NCI-H2196 (cell line): ENCODE data around the gene KIFC3.
"Not testable (repeated sequence)": the region's sequence is repeated elsewhere in the genome, so short reads cannot be mapped to it uniquely, and the experiment has no call there.

Experiments
- DNase-seq: peaks from one replicate; lab custom pipeline; 2025; ENCODE audit not compliant: unreplicated experiment; lab: John Stamatoyannopoulos, UW

KIFC3 gene

GRCh38 chr16:57788252-57788841, 13.9 kb downstream of the KIFC3 start:
- no peak for DNase-seq

GRCh38 chr16:57787519-57787905, 14.8 kb downstream of the KIFC3 start:
- DNase-seq: no peak

- DNase-seq: no peak
Observed at GRCh38 chr16:57786632-57787518, 15.4 kb downstream of the KIFC3 start.

- DNase-seq: no peak
Observed at GRCh38 chr16:57785924-57786323, 16.4 kb downstream of the KIFC3 start.

GRCh38 chr16:57785385-57785784, 16.9 kb downstream of the KIFC3 start:
- DNase-seq: no peak

GRCh38 chr16:57784334-57784733, 18.0 kb downstream of the KIFC3 start:
- no peak for DNase-seq

- DNase-seq: no peak
Observed at GRCh38 chr16:57783883-57784282, 18.4 kb downstream of the KIFC3 start.

GRCh38 chr16:57783116-57783515, 19.2 kb downstream of the KIFC3 start:
- DNase-seq: no peak

GRCh38 chr16:57782607-57783055, 19.7 kb downstream of the KIFC3 start:
- not testable (repeated sequence) for DNase-seq

- no peak for DNase-seq
Observed at GRCh38 chr16:57781741-57782606, 20.3 kb downstream of the KIFC3 start.

GRCh38 chr16:57781349-57781740, 20.9 kb downstream of the KIFC3 start:
- no peak for DNase-seq

- not testable (repeated sequence) for DNase-seq
Observed at GRCh38 chr16:57779836-57780235, 22.5 kb downstream of the KIFC3 start.

GRCh38 chr16:57778658-57779057, 23.6 kb downstream of the KIFC3 start:
- no peak for DNase-seq

GRCh38 chr16:57775661-57776469, 26.4 kb downstream of the KIFC3 start:
- DNase-seq: no peak

GRCh38 chr16:57774705-57775285, 27.5 kb downstream of the KIFC3 start:
- no peak for DNase-seq

- DNase-seq: peak; percentile 15
Observed at GRCh38 chr16:57773655-57774295, 28.5 kb downstream of the KIFC3 start.

- DNase-seq: no peak
Observed at GRCh38 chr16:57773019-57773418, 29.3 kb downstream of the KIFC3 start.

- DNase-seq: no peak
Observed at GRCh38 chr16:57771141-57771785, 31.0 kb downstream of the KIFC3 start.

GRCh38 chr16:57770361-57770760, 31.9 kb downstream of the KIFC3 start:
- peak; percentile 44 for DNase-seq
